Ectodermal cell (in vitro differentiated cells): ENCODE results near the gene ANP32A.

Experiments
- H3K27ac ChIP-seq: 2 replicates; pipeline ENCODE4 v1.7.0; 2013; ENCODE audit warnings: mild to moderate bottlenecking, low read depth, low read length; ENCODE audit not compliant: insufficient read depth, poor library complexity, severe bottlenecking
- H3K27me3 ChIP-seq: 2 replicates; pipeline ENCODE4 v1.7.0; 2013; ENCODE audit warnings: mild to moderate bottlenecking, low read length; ENCODE audit not compliant: insufficient read depth, control insufficient read depth, poor library complexity, severe bottlenecking
- H3K36me3 ChIP-seq: one replicate; pipeline ENCODE4 v1.7.0; 2013; ENCODE audit warnings: low read length; ENCODE audit not compliant: control insufficient read depth, insufficient read depth
- H3K4me1 ChIP-seq: one replicate; pipeline ENCODE4 v1.7.0; 2013; ENCODE audit warnings: low read length; ENCODE audit not compliant: control insufficient read depth, insufficient read depth
- H3K4me3 ChIP-seq: 2 replicates; pipeline ENCODE4 v1.7.0; 2013; ENCODE audit warnings: low read depth, low read length, control low read depth; ENCODE audit not compliant: insufficient read depth
- H3K9me3 ChIP-seq: 2 replicates; pipeline ENCODE4 v1.7.0; 2013; ENCODE audit warnings: mild to moderate bottlenecking, low read length, moderate library complexity; ENCODE audit not compliant: control insufficient read depth
- WGBS, 2 experiments: methylation state at CpG; one replicate each; pipeline ENCODE4 v1.1.7; 2013; ENCODE audit warnings: missing lambda C conversion rate in 2 of 2; 5-methylcytosine and 5-hydroxymethylcytosine counted together

Gene ANP32A

GRCh38 chr15:68821190-68821840, 620 bp upstream of the ANP32A start:
- Histone ChIP-seq H3K9me3 (no peaks in the 10 kb centered on the region), H3K4me1 (peaks cover 12% of the 10 kb centered on the region), H3K36me3 (no peaks in the 10 kb centered on the region), H3K4me3 (peak overlapping the region; percentile 89), H3K27ac (peak overlapping the region; percentile 76), H3K27me3 (peaks cover 12% of the 10 kb centered on the region)
- 0 to 1% methylated on average over 60 of the region's 60 CpGs for WGBS, 2 experiments

- peak overlapping the region; percentile 91 for H3K27ac ChIP-seq
- H3K9me3 ChIP-seq = no peaks in the 10 kb centered on the region
- peaks cover 12% of the 10 kb centered on the region for H3K27me3 ChIP-seq
- no peaks in the 10 kb centered on the region for H3K36me3 ChIP-seq
- 0% methylated on average over 32 to 42 of the region's 48 CpGs for WGBS, 2 experiments
- peak overlapping the region; percentile 89 for H3K4me3 ChIP-seq
- peaks cover 26% of the 10 kb centered on the region for H3K4me1 ChIP-seq
These were observed 1.0 kb downstream of the ANP32A start for GRCh38 chr15:68819495-68820294.

DNA sequence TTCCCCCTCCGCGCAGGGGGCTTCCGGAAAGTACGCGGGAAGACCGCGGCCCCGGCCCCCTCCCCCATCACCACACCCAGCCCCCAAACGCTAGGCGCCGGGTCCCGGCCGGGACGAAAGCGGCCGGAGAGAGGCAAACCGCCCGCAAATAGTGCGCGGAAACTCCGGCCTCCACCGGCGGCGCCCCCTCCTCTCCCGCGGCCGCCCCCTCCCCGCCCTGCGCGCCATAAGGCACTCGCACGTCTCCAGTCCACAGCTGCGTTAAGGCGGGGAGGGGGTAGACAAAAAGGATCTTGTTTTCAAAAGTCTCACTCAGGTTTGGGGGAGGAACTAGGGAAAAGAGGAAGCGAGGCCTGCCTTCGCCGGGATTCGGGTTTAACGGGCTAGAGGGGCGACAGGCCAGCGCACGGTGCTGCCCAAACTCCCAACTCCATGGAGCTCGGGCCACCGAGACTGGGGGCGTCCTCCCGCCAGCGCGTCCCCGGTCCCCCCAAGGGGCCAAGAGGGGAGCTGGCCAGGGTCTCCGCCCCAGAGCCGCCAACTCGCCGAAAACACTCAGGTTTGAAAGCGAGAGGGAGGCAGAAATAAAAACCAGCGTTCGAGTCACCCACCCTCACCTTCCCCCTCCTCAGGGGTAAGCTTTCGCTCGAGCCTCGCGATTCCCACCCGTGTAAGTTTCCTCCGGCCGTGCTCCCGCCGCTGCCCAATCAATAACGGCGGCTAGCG, 1.8 kb downstream of the ANP32A start:
- H3K9me3 ChIP-seq = no peaks in the 10 kb centered on the region
- H3K27ac ChIP-seq = peak overlapping the region; percentile 91
- H3K27me3 ChIP-seq = peaks cover 12% of the 10 kb centered on the region
- peak overlapping the region; percentile 89 for H3K4me3 ChIP-seq
- H3K36me3 ChIP-seq = no peaks in the 10 kb centered on the region
- H3K4me1 ChIP-seq = peaks cover 31% of the 10 kb centered on the region
- 0% methylated on average over 68 of the region's 68 CpGs for WGBS, 2 experiments

DNA sequence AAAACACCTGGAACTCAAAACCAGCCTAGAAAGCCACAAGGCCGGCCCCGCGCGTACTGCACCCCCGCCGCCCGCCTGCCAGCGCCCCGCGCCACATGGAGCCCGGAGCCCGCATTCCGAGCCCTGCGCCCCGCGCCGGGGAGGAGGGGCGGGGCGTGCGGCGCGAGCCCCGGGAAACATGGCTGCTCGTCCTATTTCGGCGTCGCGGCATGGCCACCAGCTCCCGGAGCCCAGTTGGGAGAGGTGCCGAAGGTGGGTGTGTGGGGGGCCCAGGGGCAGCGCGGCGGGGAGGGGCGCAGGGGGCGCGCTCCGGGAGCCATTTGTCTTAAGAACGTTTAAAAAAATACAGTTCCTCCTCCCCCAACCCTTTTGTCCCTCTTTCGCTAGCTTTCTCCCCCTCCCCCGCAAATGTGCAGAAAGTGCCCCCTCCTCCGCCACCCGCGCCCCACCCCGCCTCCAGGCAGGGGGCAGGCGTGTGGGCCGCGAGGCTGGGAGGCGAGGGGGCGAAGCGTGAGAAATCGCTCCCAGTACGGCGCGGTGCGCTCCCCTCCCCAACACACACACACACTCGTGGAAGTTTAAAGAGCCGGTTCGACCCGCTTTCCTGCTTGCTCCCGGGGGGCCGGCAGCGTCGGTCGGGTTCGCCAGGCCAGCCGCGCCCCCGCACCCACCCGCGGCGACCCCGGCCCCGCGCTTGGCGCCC, 2.5 kb downstream of the ANP32A start:
- Histone ChIP-seq H3K36me3 (no peaks in the 10 kb centered on the region), H3K9me3 (no peaks in the 10 kb centered on the region), H3K4me1 (peaks cover 36% of the 10 kb centered on the region), H3K4me3 (peak overlapping the region; percentile 89), H3K27ac (peak overlapping the region; percentile 91), H3K27me3 (peaks cover 12% of the 10 kb centered on the region)
- 0% methylated on average over 75 of the region's 75 CpGs for WGBS, 2 experiments

DNA sequence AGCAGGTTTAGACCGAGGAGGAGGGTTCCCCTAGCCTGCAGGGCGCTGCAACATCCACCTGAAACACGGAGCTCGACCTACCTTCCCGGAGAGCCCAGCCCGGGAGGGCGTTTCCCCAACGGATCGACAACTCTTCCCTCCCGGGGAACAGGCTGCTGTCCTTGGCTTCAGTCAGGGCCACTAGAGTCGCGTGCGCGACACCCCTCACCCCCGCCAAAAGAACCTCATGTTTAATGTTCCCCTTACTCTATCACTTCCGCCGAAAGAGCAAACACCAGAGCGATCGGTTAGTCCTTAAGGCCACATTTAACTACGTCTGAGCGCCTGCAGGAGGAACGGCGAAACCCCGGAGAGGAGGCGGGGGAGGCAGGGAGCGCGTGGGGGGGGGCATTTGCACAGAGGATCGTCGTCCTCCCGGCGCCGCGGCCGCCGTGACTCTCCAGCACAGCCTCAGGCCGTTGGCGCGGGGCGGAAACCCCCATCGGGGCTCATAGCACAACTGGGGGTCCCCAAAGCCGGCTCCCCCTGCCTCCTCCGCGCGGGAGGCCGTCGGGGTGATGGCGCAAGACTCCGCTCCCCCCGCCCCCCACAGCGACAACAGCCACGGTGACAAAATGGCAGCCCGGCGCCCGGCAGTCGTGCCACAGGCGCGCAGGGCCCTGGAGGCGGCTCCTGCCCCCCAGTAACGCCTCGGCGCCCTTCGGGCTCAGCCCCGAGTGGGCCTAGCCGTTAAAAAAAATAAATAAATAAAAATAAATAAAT, 3.2 kb downstream of the ANP32A start:
- Histone ChIP-seq H3K4me3 (peak overlapping the region; percentile 89), H3K27ac (peak overlapping the region; percentile 91), H3K4me1 (peaks cover 41% of the 10 kb centered on the region), H3K27me3 (peaks cover 8% of the 10 kb centered on the region), H3K36me3 (no peaks in the 10 kb centered on the region), H3K9me3 (no peaks in the 10 kb centered on the region)
- WGBS, 2 experiments = 0% methylated on average over 58 to 63 of the region's 64 CpGs

DNA sequence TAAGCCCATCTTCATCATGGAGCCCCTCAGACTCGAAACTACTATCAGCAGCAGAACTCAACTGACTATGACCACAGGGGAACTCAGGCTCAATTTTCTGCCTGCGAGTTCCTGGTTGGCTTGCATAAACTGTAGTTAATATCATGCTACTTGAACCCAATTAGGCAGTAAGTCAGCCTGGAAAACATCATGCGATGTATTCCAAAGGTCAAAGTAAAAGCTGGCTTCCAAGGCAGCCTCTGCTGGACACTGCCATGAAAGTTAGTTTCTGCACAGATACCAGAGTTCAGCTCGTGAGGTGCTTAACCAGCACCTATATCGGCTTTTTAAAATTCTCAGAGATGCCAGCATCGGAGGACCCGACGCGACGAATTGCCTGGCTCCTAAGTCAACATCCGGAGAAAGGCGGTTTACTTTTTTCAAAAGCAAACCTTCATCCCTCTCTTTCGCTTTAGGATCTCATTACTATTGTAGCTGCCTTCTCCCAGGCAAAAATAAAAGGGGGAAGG, 3.8 kb downstream of the ANP32A start:
- Histone ChIP-seq H3K27ac (no peak overlapping the region), H3K9me3 (no peaks in the 10 kb centered on the region), H3K4me1 (peaks cover 36% of the 10 kb centered on the region), H3K4me3 (peak overlapping the region; percentile 89), H3K27me3 (peaks cover 2% of the 10 kb centered on the region), H3K36me3 (no peaks in the 10 kb centered on the region)
- 19 to 20% methylated on average over 13 of the region's 13 CpGs for WGBS, 2 experiments

GRCh38 chr15:68816158-68816557, 4.5 kb downstream of the ANP32A start:
- no peaks in the 10 kb centered on the region for H3K27me3 ChIP-seq
- H3K36me3 ChIP-seq = no peaks in the 10 kb centered on the region
- no peak overlapping the region for H3K4me3 ChIP-seq
- H3K4me1 ChIP-seq = peaks cover 36% of the 10 kb centered on the region
- H3K27ac ChIP-seq = no peak overlapping the region
- WGBS, 2 experiments = 83 to 95% methylated on average over 4 of the region's 4 CpGs
- H3K9me3 ChIP-seq = no peaks in the 10 kb centered on the region

GRCh38 chr15:68815598-68815997, 5.1 kb downstream of the ANP32A start:
- no peaks in the 10 kb centered on the region for H3K9me3 ChIP-seq
- H3K27ac ChIP-seq = no peak overlapping the region
- WGBS, 2 experiments = 70 to 72% methylated on average over 4 of the region's 4 CpGs
- peaks cover 36% of the 10 kb centered on the region for H3K4me1 ChIP-seq
- H3K27me3 ChIP-seq = no peaks in the 10 kb centered on the region
- no peaks in the 10 kb centered on the region for H3K36me3 ChIP-seq
- no peak overlapping the region for H3K4me3 ChIP-seq

DNA sequence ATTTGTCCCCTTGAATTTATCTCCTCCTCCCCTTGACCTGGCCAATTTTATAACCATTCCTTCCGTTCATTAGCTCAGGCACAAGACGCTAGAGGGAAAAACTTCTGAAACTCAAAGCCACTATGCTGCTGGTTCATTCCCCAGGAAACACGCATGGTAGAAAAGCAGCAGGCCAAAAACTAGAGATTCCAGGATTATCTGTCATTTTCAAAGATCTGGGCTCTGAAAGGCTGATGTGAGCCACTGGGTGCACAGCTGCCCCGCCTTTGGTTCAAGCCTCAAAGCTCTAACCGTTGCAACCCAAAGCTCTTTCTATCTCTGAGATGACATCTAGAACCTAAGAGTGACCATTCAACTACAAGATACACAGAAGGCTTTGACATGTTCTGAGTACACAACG, 6.1 kb downstream of the ANP32A start:
- Histone ChIP-seq H3K4me1 (peaks cover 38% of the 10 kb centered on the region), H3K9me3 (no peaks in the 10 kb centered on the region), H3K36me3 (no peaks in the 10 kb centered on the region), H3K27me3 (no peaks in the 10 kb centered on the region), H3K4me3 (no peak overlapping the region), H3K27ac (no peak overlapping the region)
- 91 to 95% methylated on average over 6 of the region's 6 CpGs for WGBS, 2 experiments
